SU-DHL-6 (cell line): ENCODE results near the gene TNS3.

Source experiments
- EZH2phosphoT487 ChIP-seq: fragments of 200-600 bp; sonication (generic), shearing (Covaris generic); conservative IDR thresholded peaks from 2 replicates; pipeline ENCODE4 v1.6.1; 2018; ENCODE audit warnings: mild to moderate bottlenecking, antibody characterized with exemption, low read length, moderate library complexity, mixed read lengths
- TF ChIP-seq, protein P1 (sequence below): fragments of 200-600 bp; sonication (generic); IDR thresholded peaks from one replicate; pipeline ENCODE4 v1.5.1; 2017; ENCODE audit warnings: antibody characterized with exemption, mild to moderate bottlenecking, low read length, moderate library complexity; ENCODE audit not compliant: insufficient read depth, poor library complexity, severe bottlenecking

DNA sequence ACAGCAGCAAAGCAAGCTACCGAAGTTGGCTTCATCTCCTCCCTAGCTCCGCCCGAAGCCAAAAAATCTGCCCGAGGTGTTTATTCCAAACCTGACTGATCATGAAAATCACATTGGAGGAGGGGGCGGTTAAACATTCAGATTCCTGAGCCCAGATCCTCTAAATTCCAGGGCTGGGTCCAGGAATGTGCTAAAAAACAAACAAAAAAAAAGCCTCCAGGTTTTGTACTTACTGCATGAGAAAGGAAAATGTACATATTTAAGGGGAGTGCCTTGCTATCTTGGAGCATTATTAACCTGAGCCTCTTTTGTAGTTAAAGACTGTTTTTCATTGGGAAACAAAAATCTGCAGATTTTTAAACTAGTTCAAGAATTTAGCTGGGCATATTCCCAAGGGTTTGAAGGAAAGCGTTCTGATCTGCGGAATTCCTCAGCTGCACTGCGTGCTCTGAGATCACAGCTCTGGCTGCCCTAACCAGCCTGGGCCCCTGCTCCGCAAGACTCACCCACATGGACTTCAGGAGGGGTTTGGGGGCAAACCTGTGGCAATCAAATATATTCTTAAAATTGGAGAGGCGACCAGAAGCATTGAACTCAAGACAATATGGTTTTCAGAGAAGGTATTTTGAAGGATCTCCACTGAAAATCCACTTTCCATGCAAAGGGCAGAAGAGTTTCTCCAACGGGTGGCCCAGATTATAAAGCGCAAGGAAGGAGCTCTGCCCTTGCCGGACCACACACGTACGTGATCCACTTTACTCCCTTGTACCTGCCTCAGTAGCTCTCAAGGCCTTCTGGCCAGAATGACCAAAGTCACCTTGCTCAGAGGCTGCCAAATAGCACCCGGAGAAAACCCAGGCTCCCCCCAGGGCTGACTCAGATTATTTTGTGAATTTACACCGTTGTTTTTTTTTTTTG is 10.0 kb upstream of the TNS3 start:
- TF ChIP-seq, protein P1, sequence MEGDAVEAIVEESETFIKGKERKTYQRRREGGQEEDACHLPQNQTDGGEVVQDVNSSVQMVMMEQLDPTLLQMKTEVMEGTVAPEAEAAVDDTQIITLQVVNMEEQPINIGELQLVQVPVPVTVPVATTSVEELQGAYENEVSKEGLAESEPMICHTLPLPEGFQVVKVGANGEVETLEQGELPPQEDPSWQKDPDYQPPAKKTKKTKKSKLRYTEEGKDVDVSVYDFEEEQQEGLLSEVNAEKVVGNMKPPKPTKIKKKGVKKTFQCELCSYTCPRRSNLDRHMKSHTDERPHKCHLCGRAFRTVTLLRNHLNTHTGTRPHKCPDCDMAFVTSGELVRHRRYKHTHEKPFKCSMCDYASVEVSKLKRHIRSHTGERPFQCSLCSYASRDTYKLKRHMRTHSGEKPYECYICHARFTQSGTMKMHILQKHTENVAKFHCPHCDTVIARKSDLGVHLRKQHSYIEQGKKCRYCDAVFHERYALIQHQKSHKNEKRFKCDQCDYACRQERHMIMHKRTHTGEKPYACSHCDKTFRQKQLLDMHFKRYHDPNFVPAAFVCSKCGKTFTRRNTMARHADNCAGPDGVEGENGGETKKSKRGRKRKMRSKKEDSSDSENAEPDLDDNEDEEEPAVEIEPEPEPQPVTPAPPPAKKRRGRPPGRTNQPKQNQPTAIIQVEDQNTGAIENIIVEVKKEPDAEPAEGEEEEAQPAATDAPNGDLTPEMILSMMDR: no peak
- TF ChIP-seq EZH2phosphoT487: no peak
